Breast epithelium (tissue), 4 donors: ENCODE data around the gene ZC3H7A. TPM values are rescaled to one million over a fixed set of nuclear protein-coding genes. Genes with fewer than 3 reads are reported as not detected.

Experiments
- DNase-seq, 2 donors: peaks; one replicate each; pipeline ENCODE4 v3.0.0-alpha.2; 2019; ENCODE audit warnings: low spot score in 2 of 2
- H3K27ac ChIP-seq, 2 donors: fragments of 200-600 bp; sonication (generic) in 1 of 2; one replicate each; pipeline ENCODE4 v1.5.1; 2016 to 2019; ENCODE audit warnings: mild to moderate bottlenecking in 1 of 2
- H3K27me3 ChIP-seq, 2 donors: fragments of 200-600 bp; sonication (generic) in 1 of 2; one replicate each; pipeline versions ENCODE4 v1.5.1 to v1.6.0; 2017 to 2019; ENCODE audit warnings: control low read depth in 1 of 2, mild to moderate bottlenecking in 1 of 2
- H3K36me3 ChIP-seq: fragments of 200-600 bp; one replicate; pipeline ENCODE4 v1.5.1; 2019
- H3K4me1 ChIP-seq, 2 donors: fragments of 200-600 bp; sonication (generic); one replicate each; pipeline ENCODE4 v1.5.1; 2016 to 2019; ENCODE audit warnings: control low read depth in 1 of 2
- H3K4me3 ChIP-seq, 3 donors: fragments of 200-600 bp; sonication (generic); 1 replicate in 2 of 3; 2 replicates in 1 of 3; pipeline ENCODE4 v1.5.1; 2016 to 2019; ENCODE audit warnings: mild to moderate bottlenecking in 3 of 3, moderate library complexity in 2 of 3
- H3K9me3 ChIP-seq, 2 donors: fragments of 200-600 bp; sonication (generic) in 1 of 2; one replicate each; pipeline ENCODE4 v1.5.1; 2016 to 2019; ENCODE audit warnings: control low read depth in 1 of 2
- CTCF ChIP-seq, 3 donors: fragments of 450-650 bp; IDR thresholded peaks; one replicate each; pipeline ENCODE4 v1.5.1; 2016 to 2017; ENCODE audit warnings: antibody characterized with exemption in 3 of 3, mild to moderate bottlenecking in 3 of 3, moderate library complexity in 3 of 3
- POLR2A ChIP-seq: fragments of 450-650 bp; IDR thresholded peaks from one replicate; pipeline ENCODE4 v1.6.1; 2016; ENCODE audit warnings: antibody characterized with exemption, mild to moderate bottlenecking, moderate library complexity
- POLR2AphosphoS5 ChIP-seq, 3 donors: sonication (generic); formaldehyde crosslinking; IDR thresholded peaks; one replicate each; pipeline ENCODE4 v1.6.1; 2017; ENCODE audit warnings: antibody characterized with exemption in 3 of 3
- intact Hi-C: fragments of 100-400 bp; cut with DNase I; formaldehyde crosslinking; loops from one replicate; pipeline ENCODE4 v1.15.1; 2023; ENCODE audit warnings: low total_unique reads
- total RNA-seq, 3 donors: library from RNA; depleted of rRNA; stranded (reverse); fragments of >200 nt; gene quantifications; one replicate each; pipeline ENCODE4 v1.1.0, GENCODE V29; 2016

The ZC3H7A gene
- total RNA-seq, 3 donors from 2014 or later = 58.4 to 70.7 (median 67.5) TPM

- DNase-seq = no peak
- intact Hi-C loops = no loop called here
- TF ChIP-seq CTCF (IDR thresholded peaks at IDR 0.05) = no peak
- no peak for TF ChIP-seq POLR2AphosphoS5 (IDR thresholded peaks at IDR 0.05)
- TF ChIP-seq POLR2A = no peak
- Histone ChIP-seq H3K4me3 (no peak overlapping the region), H3K36me3 (peaks cover 5% of the 10 kb centered on the region), H3K4me1 (peaks cover 0 to 6% of the 10 kb centered on the region in 2 donors), H3K27ac (peak overlapping the region; percentile 6 to 21), H3K9me3 (no peaks in the 10 kb centered on the region), H3K27me3 (no peaks in the 10 kb centered on the region)
These were observed 39.1 kb downstream of the ZC3H7A start for GRCh38 chr16:11757671-11758545.

GRCh38 chr16:11756248-11756647, 40.8 kb downstream of the ZC3H7A start:
- Histone ChIP-seq H3K27me3 (no peaks in the 10 kb centered on the region), H3K4me1 (peaks cover 0 to 6% of the 10 kb centered on the region in 2 donors), H3K9me3 (no peaks in the 10 kb centered on the region), H3K4me3 (no peak overlapping the region), H3K27ac (no peak overlapping the region), H3K36me3 (peaks cover 5% of the 10 kb centered on the region)
- intact Hi-C loops = no loop called here
- no peak for DNase-seq
- TF ChIP-seq POLR2AphosphoS5 (IDR thresholded peaks at IDR 0.05) (no peak), POLR2A (no peak), CTCF (IDR thresholded peaks at IDR 0.05) (no peak)

- H3K27me3 ChIP-seq = no peaks in the 10 kb centered on the region
- no peaks in the 10 kb centered on the region for H3K9me3 ChIP-seq
- no peak overlapping the region for H3K4me3 ChIP-seq
- intact Hi-C loops = no loop called here
- no peak overlapping the region for H3K27ac ChIP-seq
- TF ChIP-seq CTCF (IDR thresholded peaks at IDR 0.05) = no peak
- no peak for DNase-seq
- H3K4me1 ChIP-seq = peaks cover 0 to 6% of the 10 kb centered on the region in 2 donors
- H3K36me3 ChIP-seq = peaks cover 5% of the 10 kb centered on the region
These were observed 41.9 kb downstream of the ZC3H7A start for GRCh38 chr16:11755022-11755760.

GRCh38 chr16:11752856-11753255, 44.2 kb downstream of the ZC3H7A start:
- intact Hi-C loops = no loop called here
- Histone ChIP-seq H3K4me1 (peaks cover 0 to 3% of the 10 kb centered on the region in 2 donors), H3K36me3 (peaks cover 5% of the 10 kb centered on the region), H3K9me3 (no peaks in the 10 kb centered on the region), H3K4me3 (no peak overlapping the region), H3K27me3 (no peaks in the 10 kb centered on the region), H3K27ac (no peak overlapping the region)
- no peak for TF ChIP-seq POLR2AphosphoS5 (IDR thresholded peaks at IDR 0.05)
- no peak for TF ChIP-seq POLR2A
- no peak for TF ChIP-seq CTCF (IDR thresholded peaks at IDR 0.05)
- no peak for DNase-seq

GRCh38 chr16:11750056-11750455, 47.0 kb downstream of the ZC3H7A start:
- Histone ChIP-seq H3K4me1 (no peaks in the 10 kb centered on the region), H3K36me3 (no peaks in the 10 kb centered on the region), H3K9me3 (no peaks in the 10 kb centered on the region), H3K27ac (no peak overlapping the region), H3K27me3 (no peaks in the 10 kb centered on the region), H3K4me3 (no peak overlapping the region)
- no peak for DNase-seq
- intact Hi-C loops = no loop called here
- TF ChIP-seq CTCF (IDR thresholded peaks at IDR 0.05) (no peak), POLR2AphosphoS5 (IDR thresholded peaks at IDR 0.05) (no peak)
